Activated naive CD4-positive, alpha-beta T cell treated with anti-CD3 and anti-CD28 coated beads, Interleukin-2, amount 10 ng/mL, durations not matched to agents 5 hours and 36 hours (primary cell): ENCODE data around the gene COMMD8. TPM values are rescaled to one million over a fixed set of nuclear protein-coding genes. Genes with fewer than 3 reads are reported as not detected.

ENCODE experiments used
- total RNA-seq, 2 experiments: library from RNA; stranded (reverse); gene quantifications; one replicate each; pipeline ENCODE4 v1.2.3, GENCODE V29; 2021

Gene COMMD8
- 10 to 100 TPM; 20.1 to 22.0 TPM for total RNA-seq

GRCh38 chr4:47463235-47463956, at the start of gene COMMD8:
TSS of gene COMMD8 (minus strand) at chr4:47463702. CDS start at chr4:47463651, 51 bp downstream.

GRCh38 chr4:47485047-47485692, 21.7 kb upstream of the COMMD8 start, which contains the start of gene ATP10D:
TSS of gene ATP10D (plus strand) at chr4:47485275. CDS start at chr4:47512541, 27,266 bp downstream.

Other genes starting within 250 kb of the COMMD8 start
- gene ATP10D, start 21.6 kb upstream of the COMMD8 start, total RNA-seq: 1 to 10 TPM; 4.1 to 4.7 TPM